Measurements from ENCODE around the gene MVB12B. TPM values are rescaled to one million over a fixed set of nuclear protein-coding genes. Genes with fewer than 3 reads are reported as not detected.

MVB12B gene
- total and polyA plus RNA-seq, 3 donors from 2014 or later = 13.6 to 30.7 (median 26.2) TPM

DNA sequence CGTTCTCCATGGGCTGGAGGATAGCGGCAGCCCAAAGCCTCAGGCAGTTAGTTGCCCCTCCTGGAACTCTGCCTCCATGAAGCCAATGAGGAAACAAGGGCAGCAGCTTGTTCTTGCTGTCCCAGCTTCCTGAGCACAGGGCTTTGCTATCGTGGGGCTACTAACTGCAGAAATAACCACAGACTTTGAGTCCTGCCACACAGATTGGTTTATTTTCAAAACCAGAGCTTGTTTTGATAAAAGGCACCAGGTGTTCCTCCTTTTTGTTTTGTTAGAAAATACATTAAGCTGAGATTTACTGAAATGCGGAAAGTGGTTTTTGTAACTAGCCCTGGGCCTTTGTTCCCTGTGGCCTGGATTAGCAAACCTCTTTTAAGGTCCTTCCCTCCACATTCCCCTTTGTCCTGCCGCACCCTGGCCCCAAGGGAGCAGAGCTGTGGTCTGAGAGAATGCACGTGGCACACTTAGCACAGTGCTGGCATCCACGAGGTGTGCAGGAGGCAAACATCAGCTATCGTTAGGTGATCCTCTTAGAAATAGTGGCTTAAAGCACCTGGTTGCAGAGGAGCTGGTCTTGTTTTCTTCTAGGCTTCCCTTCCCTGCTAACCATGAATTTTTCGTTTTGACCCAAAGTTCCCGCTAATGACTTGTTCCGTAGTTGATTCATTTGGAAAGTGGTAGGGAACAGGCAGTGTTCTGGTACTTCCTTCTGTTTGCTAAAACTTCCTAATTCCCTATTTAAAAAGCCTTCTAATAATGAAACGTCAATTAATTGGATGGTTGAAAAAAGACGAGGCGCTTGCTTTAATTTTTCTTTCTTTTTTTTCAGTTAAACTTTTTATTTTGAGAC lies 21.5 kb downstream of the MVB12B start:
- 65 to 71% methylated on average over 14 of the region's 14 CpGs for WGBS, 2 donors
- intact Hi-C loops (cut with DNase I; ENCODE audit: low total_unique reads) = no loop called here
- Histone ChIP-seq H3K4me1 (peaks cover 5% of the 10 kb centered on the region), H3K36me3 (ENCODE audit: low read depth, missing control alignments) (no peaks in the 10 kb centered on the region), H3K4me3 (no peak overlapping the region), H3K27ac (peak overlapping the region in 1 of 2 donors; percentile 72), H3K27me3 (no peaks in the 10 kb centered on the region), H3K9me3 (no peaks in the 10 kb centered on the region)
- TF ChIP-seq, protein P1, sequence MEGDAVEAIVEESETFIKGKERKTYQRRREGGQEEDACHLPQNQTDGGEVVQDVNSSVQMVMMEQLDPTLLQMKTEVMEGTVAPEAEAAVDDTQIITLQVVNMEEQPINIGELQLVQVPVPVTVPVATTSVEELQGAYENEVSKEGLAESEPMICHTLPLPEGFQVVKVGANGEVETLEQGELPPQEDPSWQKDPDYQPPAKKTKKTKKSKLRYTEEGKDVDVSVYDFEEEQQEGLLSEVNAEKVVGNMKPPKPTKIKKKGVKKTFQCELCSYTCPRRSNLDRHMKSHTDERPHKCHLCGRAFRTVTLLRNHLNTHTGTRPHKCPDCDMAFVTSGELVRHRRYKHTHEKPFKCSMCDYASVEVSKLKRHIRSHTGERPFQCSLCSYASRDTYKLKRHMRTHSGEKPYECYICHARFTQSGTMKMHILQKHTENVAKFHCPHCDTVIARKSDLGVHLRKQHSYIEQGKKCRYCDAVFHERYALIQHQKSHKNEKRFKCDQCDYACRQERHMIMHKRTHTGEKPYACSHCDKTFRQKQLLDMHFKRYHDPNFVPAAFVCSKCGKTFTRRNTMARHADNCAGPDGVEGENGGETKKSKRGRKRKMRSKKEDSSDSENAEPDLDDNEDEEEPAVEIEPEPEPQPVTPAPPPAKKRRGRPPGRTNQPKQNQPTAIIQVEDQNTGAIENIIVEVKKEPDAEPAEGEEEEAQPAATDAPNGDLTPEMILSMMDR (IDR thresholded peaks at IDR 0.05) = no peak
- no peak for TF ChIP-seq POLR2A (IDR thresholded peaks at IDR 0.05)
- DNase-seq = no peak

DNA sequence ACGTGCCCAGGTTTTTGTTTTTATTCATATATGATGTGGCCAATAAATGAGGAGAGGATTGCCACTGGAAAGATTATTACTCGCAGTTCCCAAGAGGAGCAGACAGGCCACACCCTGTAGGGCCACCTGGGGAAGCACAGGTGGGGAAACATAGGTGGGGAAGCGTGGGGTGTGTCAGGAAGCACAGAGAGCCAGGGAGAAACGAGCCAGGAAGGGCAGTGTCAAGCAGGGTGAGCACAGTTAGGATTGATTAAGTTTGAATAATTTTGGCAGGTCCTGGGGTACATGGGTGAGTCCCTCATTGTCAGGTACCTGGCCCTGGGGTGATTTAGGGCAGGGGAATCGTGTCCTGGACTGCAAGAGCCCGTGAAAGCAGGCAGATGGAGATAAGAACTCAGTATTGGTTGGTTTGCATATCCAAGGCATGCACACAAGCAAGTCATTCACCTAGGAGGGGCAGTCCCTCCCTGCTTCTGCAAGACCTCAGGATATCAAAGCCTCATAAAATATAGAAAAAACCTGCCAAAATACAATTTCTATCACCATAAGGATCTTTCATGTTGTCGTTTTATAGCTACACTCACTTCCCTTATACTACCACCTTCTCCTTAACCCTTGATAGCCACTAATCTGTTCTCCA lies 22.4 kb downstream of the MVB12B start:
- intact Hi-C loops (cut with DNase I; ENCODE audit: low total_unique reads) = no loop called here
- H3K27me3 ChIP-seq = no peaks in the 10 kb centered on the region
- H3K4me3 ChIP-seq = no peak overlapping the region
- no peak for TF ChIP-seq POLR2A (IDR thresholded peaks at IDR 0.05)
- TF ChIP-seq, protein P1 (IDR thresholded peaks at IDR 0.05) = no peak
- H3K4me1 ChIP-seq = peaks cover 5% of the 10 kb centered on the region
- H3K27ac ChIP-seq = peak overlapping the region in 1 of 2 donors; percentile 46
- no peaks in the 10 kb centered on the region for H3K9me3 ChIP-seq
- WGBS, 2 donors = 78 to 79% methylated on average over 7 of the region's 7 CpGs
- no peaks in the 10 kb centered on the region for H3K36me3 ChIP-seq (ENCODE audit: low read depth, missing control alignments)
- DNase-seq = no peak

DNA sequence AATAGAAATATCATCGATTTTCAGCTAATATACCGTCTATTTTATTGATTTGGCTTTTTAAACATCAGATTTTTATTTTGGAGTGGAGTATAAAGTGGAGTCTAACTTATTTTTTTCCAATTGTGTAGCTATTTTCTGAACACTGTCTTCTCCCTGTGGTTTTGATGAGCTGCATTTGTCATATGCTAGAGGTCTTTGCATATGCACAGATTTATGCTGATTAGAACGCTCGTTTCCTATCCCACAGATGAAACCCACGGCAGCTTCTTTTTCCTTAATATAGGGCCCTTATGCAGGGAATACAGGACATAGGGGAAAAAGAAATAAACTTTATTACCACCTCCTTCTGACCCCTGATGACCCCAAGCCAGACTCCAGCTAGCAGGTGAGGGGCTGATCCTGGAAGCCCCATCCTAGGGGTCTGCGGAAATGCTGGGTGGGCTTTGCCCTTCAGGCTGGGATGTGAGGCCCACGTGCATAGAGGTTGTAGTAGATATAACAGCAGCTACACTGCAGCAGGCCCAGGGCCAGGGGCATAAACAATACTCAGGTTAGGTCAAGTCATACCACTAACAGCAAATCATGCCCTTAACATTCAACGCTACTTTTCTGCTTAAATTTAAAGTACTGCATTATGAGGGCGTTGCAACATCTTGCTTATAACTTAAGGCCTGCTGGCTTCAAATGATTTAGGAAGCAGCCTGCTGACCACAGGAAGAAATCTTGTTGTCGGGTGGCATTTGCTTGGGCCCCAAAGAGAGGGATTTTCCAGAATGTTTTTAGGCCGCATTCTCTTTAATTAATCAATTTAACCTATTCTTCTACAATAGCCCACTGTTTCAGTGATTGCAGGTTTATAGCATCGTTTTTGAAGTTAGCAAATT lies 28.5 kb downstream of the MVB12B start:
- no peak overlapping the region for H3K4me3 ChIP-seq
- intact Hi-C loops (cut with DNase I; ENCODE audit: low total_unique reads) = no loop called here
- no peak for TF ChIP-seq POLR2A (IDR thresholded peaks at IDR 0.05)
- TF ChIP-seq, protein P1 (IDR thresholded peaks at IDR 0.05) = no peak

DNA sequence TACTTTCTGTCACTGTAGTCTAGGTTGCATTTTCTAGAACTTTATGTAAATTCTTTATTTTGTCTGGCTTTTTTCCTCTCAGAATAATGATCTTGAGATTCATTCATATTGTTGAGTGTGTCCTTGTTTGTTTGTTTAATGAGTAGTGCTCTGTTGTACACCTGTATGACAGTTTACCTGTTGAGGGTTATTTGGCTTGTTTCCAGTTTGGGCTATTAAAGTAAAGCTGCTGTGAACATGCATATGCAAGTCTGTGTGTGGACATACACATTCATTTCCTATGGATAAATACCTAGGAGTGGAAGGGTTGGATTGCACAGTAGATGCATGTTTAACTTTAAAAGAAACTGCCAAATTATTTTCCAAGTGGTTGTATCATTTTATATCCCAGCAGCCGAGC lies 30.4 kb downstream of the MVB12B start:
- Histone ChIP-seq H3K4me1 (no peaks in the 10 kb centered on the region), H3K9me3 (no peaks in the 10 kb centered on the region), H3K27me3 (no peaks in the 10 kb centered on the region), H3K36me3 (ENCODE audit: low read depth, missing control alignments) (no peaks in the 10 kb centered on the region), H3K4me3 (no peak overlapping the region), H3K27ac (no peak overlapping the region)
- WGBS, 2 donors = 79 to 93% methylated on average over 1 of the region's 1 CpG
- DNase-seq = no peak
- intact Hi-C loops (cut with DNase I; ENCODE audit: low total_unique reads) = no loop called here
- TF ChIP-seq, protein P1 (IDR thresholded peaks at IDR 0.05) = no peak
- no peak for TF ChIP-seq POLR2A (IDR thresholded peaks at IDR 0.05)

More for the DNA sequence above, 28.5 kb downstream of the MVB12B start:
- Histone ChIP-seq H3K9me3 (no peaks in the 10 kb centered on the region), H3K4me1 (no peaks in the 10 kb centered on the region), H3K36me3 (ENCODE audit: low read depth, missing control alignments) (no peaks in the 10 kb centered on the region), H3K27ac (no peak overlapping the region), H3K27me3 (no peaks in the 10 kb centered on the region)
- 89 to 90% methylated on average over 12 of the region's 12 CpGs for WGBS, 2 donors
- no peak for DNase-seq

Data from testis (tissue), 3 donors.